K562 (cell line): ENCODE measurements around the gene SLC25A48. TPM values are rescaled to one million over a fixed set of nuclear protein-coding genes. Genes with fewer than 3 reads are reported as not detected.

Source experiments
- ATAC-seq: fragments of 200-7000 bp; cut with Tn5 transposase; 3 replicates; pipeline ENCODE4 v1.9.1; 2020; ENCODE audit warnings: moderate library complexity
- BruUV-seq: library from RNA; stranded (reverse); fragments of 400-500 nt; replicated peaks from 2 replicates; lab custom pipeline; 2021; lab: Mats Ljungman, UMichigan
- CTCF ChIA-PET: fragments of 300-600 bp; formaldehyde crosslinking; extraction: SDS; loops from one replicate; lab custom pipeline; 2021; ENCODE audit warnings: low intra/inter-chr PET ratio; lab: Yijun Ruan, JAX
- POLR2A ChIA-PET: fragments of 300-600, 350-650 bp; sonication (Branson Sonifier 250); formaldehyde crosslinking; extraction: SDS; loops from one replicate; lab custom pipeline; 2021; ENCODE audit warnings: antibody characterized with exemption, inconsistent platforms; lab: Yijun Ruan, JAX
- DNase-seq, 4 experiments: peaks; one replicate each; pipeline versions ENCODE4 v3.0.0 to v3.0.0-alpha.2; 2011 to 2018; ENCODE audit warnings: low spot score in 3 of 4, mixed read lengths in 3 of 4; ENCODE audit errors: extremely low read depth in 1 of 4
- FAIRE-seq: peaks from 2 replicates; lab custom pipeline; 2011; peaks lifted over from hg19 to GRCh38; lab: Jason Lieb, UNC
- H2AFZ ChIP-seq: 2 replicates; pipeline ENCODE4 v1.6.0; 2011; ENCODE audit warnings: low read depth, low read length, control low read depth, inconsistent platforms
- H3K27ac ChIP-seq: fragments of 200-600 bp; 3 replicates; pipeline ENCODE4 v1.8.0; 2011; ENCODE audit warnings: low read depth, mild to moderate bottlenecking, control low read depth, inconsistent platforms, low read length, moderate library complexity, mixed read lengths; ENCODE audit errors: extremely low read depth
- H3K27me3 ChIP-seq, 2 experiments: fragments of 300-600 bp in 1 of 2; 2 replicates in 1 of 2; 3 replicates in 1 of 2; pipeline versions ENCODE4 v1.6.0 to v1.8.0; 2011; ENCODE audit warnings: inconsistent platforms in 2 of 2, low read length in 2 of 2, mild to moderate bottlenecking in 1 of 2, mixed read lengths in 1 of 2, moderate library complexity in 1 of 2; ENCODE audit not compliant: control insufficient read depth in 2 of 2, insufficient read depth in 2 of 2
- H3K36me3 ChIP-seq: fragments of 300-600 bp; 3 replicates; pipeline ENCODE4 v1.8.0; 2011; ENCODE audit warnings: mild to moderate bottlenecking, low read length, inconsistent platforms; ENCODE audit not compliant: control insufficient read depth, insufficient read depth
- H3K4me1 ChIP-seq, 2 experiments: fragments of 200-600 bp in 1 of 2; replicated peaks in 1 of 2; 2 replicates in 1 of 2; 3 replicates in 1 of 2; pipeline versions ENCODE4 v1.5.1 to v1.8.0; 2011; ENCODE audit warnings: inconsistent platforms in 2 of 2, low read length in 2 of 2, mild to moderate bottlenecking in 1 of 2, mixed read lengths in 1 of 2, moderate library complexity in 1 of 2; ENCODE audit not compliant: control insufficient read depth in 2 of 2, insufficient read depth in 2 of 2
- H3K4me2 ChIP-seq: 2 replicates; pipeline ENCODE4 v1.6.1; 2011; ENCODE audit warnings: low read length, control low read depth, inconsistent platforms, mixed read lengths; ENCODE audit not compliant: insufficient read depth
- H3K4me3 ChIP-seq: fragments of 200-600 bp; sonication (generic), shearing (Covaris generic); 2 replicates; pipeline ENCODE4 v1.5.1; 2016; ENCODE audit warnings: control low read depth, inconsistent platforms
- H3K79me2 ChIP-seq: fragments of 200-600 bp; 3 replicates; pipeline ENCODE4 v1.8.0; 2011; ENCODE audit warnings: low read length, inconsistent platforms; ENCODE audit not compliant: control insufficient read depth, insufficient read depth
- H3K9ac ChIP-seq, 2 experiments: 2 replicates each; pipeline versions ENCODE4 v1.6.0 to v1.6.1; 2011; ENCODE audit warnings: low read depth in 2 of 2, low read length in 2 of 2, control low read depth in 1 of 2, inconsistent platforms in 1 of 2, mild to moderate bottlenecking in 1 of 2, mixed read lengths in 1 of 2; ENCODE audit not compliant: insufficient read depth in 1 of 2
- H3K9me1 ChIP-seq: one replicate; pipeline ENCODE4 v1.6.0; 2011; ENCODE audit warnings: inconsistent platforms, mild to moderate bottlenecking, low read length, moderate library complexity; ENCODE audit not compliant: control insufficient read depth, insufficient read depth
- H3K9me3 ChIP-seq: replicated peaks from 2 replicates; pipeline ENCODE4 v1.5.1; 2011; ENCODE audit warnings: low read depth, low read length, inconsistent platforms; ENCODE audit not compliant: control insufficient read depth, insufficient read depth
- H4K20me1 ChIP-seq: replicated peaks from 2 replicates; pipeline ENCODE4 v1.6.1; 2011; ENCODE audit warnings: low read length, inconsistent platforms, mixed read lengths; ENCODE audit not compliant: control insufficient read depth, insufficient read depth
- ELF1 ChIP-seq: fragments of 200-800 bp; sonication (Bioruptor generic); IDR thresholded peaks from 2 replicates; pipeline ENCODE4 v1.6.1; 2016; ENCODE audit warnings: missing genetic modification characterization, missing compliant biosample characterization
- HNRNPLL ChIP-seq: fragments of 200-400 bp; formaldehyde crosslinking; IDR thresholded peaks from 2 replicates; pipeline ENCODE4 v1.6.1; 2017; ENCODE audit warnings: low read length, low read depth, mild to moderate bottlenecking; ENCODE audit not compliant: poor library complexity, severe bottlenecking
- KDM2B ChIP-seq: fragments of 250-450 bp; sonication (Bioruptor Pico); IDR thresholded peaks from 2 replicates; pipeline ENCODE4 v1.8.0; 2021; ENCODE audit warnings: mild to moderate bottlenecking, moderate library complexity
- WGBS: fragments of 100-300 bp; shearing (Covaris generic); methylation state at CpG from one replicate; pipeline ENCODE4 v1.1.6; 2016; ENCODE audit warnings: low coverage, mixed read lengths; ENCODE audit not compliant: insufficient coverage; ENCODE audit errors: missing lambda C conversion rate; 5-methylcytosine and 5-hydroxymethylcytosine counted together
- in situ Hi-C: fragments of 300-500 bp; cut with MboI; formaldehyde crosslinking; loops from 4 replicates; pipeline ENCODE4 v1.15.0; 2018; ENCODE audit warnings: inconsistent platforms, mixed read lengths
- intact Hi-C: fragments of 100-400 bp; cut with micrococcal nuclease; formaldehyde crosslinking; loops from 2 replicates; pipeline ENCODE4 v1.14.2; 2022
- polyA plus RNA-seq, 8 experiments: library from polyadenylated mRNA; depleted of rRNA in 4 of 8; stranded (reverse) in 5 of 8; unstranded in 3 of 8; fragments of >200 nt; fragmentation: Nextera tagmentation in 2 of 8; fragmentation: Illumina TruSeq in 1 of 8; extraction: Ambion mirVana in 2 of 8; extraction: Trizol in 1 of 8; gene quantifications; 2 replicates each; pipeline versions ENCODE4 v1.2.1 to v1.2.3, GENCODE V29; 2011 to 2014; ENCODE audit warnings: inconsistent platforms in 1 of 8, missing spikeins in 1 of 8
- total RNA-seq, 7 experiments: library from RNA; depleted of rRNA in 6 of 7; stranded (reverse); fragments of >200 nt in 6 of 7; fragmentation: Illumina TruSeq in 2 of 7; extraction: Trizol in 2 of 7; gene quantifications; 2 replicates each; pipeline versions ENCODE4 v1.2.1 to v1.2.3, GENCODE V29; 2011 to 2021; ENCODE audit warnings: low replicate concordance in 1 of 7
- TF ChIP-seq, protein P1 (sequence below): fragments of 450-650 bp; IDR thresholded peaks from 2 replicates; pipeline ENCODE4 v1.6.1; 2016; ENCODE audit warnings: antibody characterized with exemption

The SLC25A48 gene
- total and polyA plus RNA-seq, 9 of the 15 experiments (the other 6 are each of a cell fraction or from before 2014, with no cell fraction given) = 0.08 to 0.35 (median 0.23) TPM; not detected in 1

DNA sequence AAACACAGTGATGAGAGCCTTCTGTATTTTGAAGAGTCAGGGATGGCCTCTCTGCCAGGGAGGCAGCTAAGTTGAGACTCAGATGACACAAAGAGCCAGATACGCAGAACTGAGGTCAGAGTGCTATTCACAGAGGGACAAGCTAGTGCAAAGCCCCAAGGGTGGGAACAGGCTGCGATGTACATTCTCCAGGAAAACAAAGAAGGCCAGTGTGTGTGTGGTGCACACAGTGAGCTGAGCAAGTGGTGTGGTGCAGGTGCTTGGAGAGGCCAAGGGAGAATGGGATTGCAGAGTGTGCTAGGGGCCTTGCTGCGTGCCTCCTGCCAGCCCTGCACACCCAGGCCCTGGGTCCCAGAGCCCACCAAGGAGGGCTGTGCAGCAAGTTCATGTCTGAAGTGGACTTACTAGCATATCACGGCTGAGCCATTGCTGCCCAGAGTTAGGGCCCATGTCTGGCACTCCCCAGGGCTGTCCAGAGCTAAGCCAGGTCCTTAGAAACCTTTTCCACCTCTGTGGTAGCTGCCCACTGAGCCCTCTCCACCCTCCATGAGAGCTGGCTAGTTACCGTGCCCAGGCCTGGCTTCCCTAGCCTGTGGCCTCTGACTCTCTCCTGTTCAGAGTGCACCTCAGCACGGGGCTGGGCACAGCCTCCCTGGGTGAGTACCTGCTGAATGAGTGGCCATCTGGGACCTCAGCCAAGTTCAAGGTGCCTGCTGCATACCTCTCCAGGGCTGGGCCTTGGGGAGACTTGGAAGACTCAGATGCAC is 9.3 kb downstream of the SLC25A48 start:
- intact Hi-C loops = no loop called here
- H3K9ac ChIP-seq = no peak overlapping the region; a peak in 1 of 4 replicates
- no TSS peak for BruUV-seq

More for the DNA sequence above, 9.3 kb downstream of the SLC25A48 start:
- H2AFZ ChIP-seq = no peak overlapping the region
- no peaks in the 10 kb centered on the region for H3K36me3 ChIP-seq
- CTCF ChIA-PET = no interaction called here
- H3K27me3 ChIP-seq = no peaks in the 10 kb centered on the region; a peak in 1 of 5 replicates
- 0% methylated on average over 6 of the region's 6 CpGs for WGBS
- no peaks in the 10 kb centered on the region for H3K4me1 ChIP-seq
- DNase-seq (no peak), FAIRE-seq (no peak), ATAC-seq (no peak)
- TF ChIP-seq ELF1 (tag) (no peak), HNRNPLL (peak; percentile 79), KDM2B (CRISPR knock-in tag) (no peak)
- TF ChIP-seq, protein P1, sequence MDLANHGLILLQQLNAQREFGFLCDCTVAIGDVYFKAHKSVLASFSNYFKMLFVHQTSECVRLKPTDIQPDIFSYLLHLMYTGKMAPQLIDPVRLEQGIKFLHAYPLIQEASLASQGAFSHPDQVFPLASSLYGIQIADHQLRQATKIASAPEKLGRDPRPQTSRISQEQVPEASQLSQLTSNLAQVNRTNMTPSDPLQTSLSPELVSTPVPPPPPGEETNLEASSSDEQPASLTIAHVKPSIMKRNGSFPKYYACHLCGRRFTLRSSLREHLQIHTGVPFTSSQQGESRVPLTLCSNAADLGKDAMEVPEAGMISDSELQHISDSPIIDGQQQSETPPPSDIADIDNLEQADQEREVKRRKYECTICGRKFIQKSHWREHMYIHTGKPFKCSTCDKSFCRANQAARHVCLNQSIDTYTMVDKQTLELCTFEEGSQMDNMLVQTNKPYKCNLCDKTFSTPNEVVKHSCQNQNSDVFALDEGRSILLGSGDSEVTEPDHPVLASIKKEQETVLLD = no peak
- no peak overlapping the region for H3K27ac ChIP-seq
- no peaks in the 10 kb centered on the region for H3K9me3 ChIP-seq
- no peaks in the 10 kb centered on the region for H3K79me2 ChIP-seq
- in situ Hi-C loops = no loop called here
- POLR2A ChIA-PET = no interaction called here
- no peak overlapping the region for H3K4me2 ChIP-seq
- H3K9me1 ChIP-seq = no peaks in the 10 kb centered on the region
- no peaks in the 10 kb centered on the region for H4K20me1 ChIP-seq
- H3K4me3 ChIP-seq = no peak overlapping the region
